Endothelial cell of umbilical vein (primary cell): ENCODE measurements around the gene MAP4K3.
"Not testable (repeated sequence)": the region's sequence is repeated elsewhere in the genome, so short reads cannot be mapped to it uniquely, and the experiment has no call there.

Experiments
- CTCF ChIP-seq, 2 donors: IDR thresholded peaks; 1 replicate in 1 of 2; 2 replicates in 1 of 2; pipeline ENCODE4 v1.5.1; 2011; ENCODE audit warnings: low read length in 2 of 2, mild to moderate bottlenecking in 2 of 2, moderate library complexity in 2 of 2, control low read depth in 1 of 2, inconsistent platforms in 1 of 2, low read depth in 1 of 2; ENCODE audit not compliant: insufficient read depth in 1 of 2; ENCODE audit errors: extremely low read depth in 1 of 2
- EZH2 ChIP-seq: IDR thresholded peaks from 2 replicates; pipeline ENCODE4 v1.6.1; 2012; ENCODE audit warnings: borderline replicate concordance, low read depth, mild to moderate bottlenecking, moderate library complexity, low read length, inconsistent platforms; ENCODE audit not compliant: severe bottlenecking
- POLR2A ChIP-seq: IDR thresholded peaks from 2 replicates; pipeline ENCODE4 v1.6.1; 2012; ENCODE audit warnings: low read depth, mild to moderate bottlenecking, control low read depth, low read length

GRCh38 chr2:39321056-39322035 is 115.7 kb downstream of the MAP4K3 start:
- TF ChIP-seq EZH2; POLR2A; CTCF (IDR thresholded peaks at IDR 0.05; ENCODE audit: extremely low read depth in 1 of 2, insufficient read depth in 1 of 2, low read depth in 1 of 2, low read length in 2 of 2): not testable (repeated sequence)
